HG03108 (cell line): Measurements from ENCODE around the gene ALLC.

Source experiments
- ATAC-seq: cut with Tn5 transposase; IDR thresholded peaks from one replicate; pipeline ENCODE4 v1.9.1; 2021; ENCODE audit warnings: moderate library complexity; ENCODE audit not compliant: unreplicated experiment

ALLC gene

GRCh38 chr2:3675687-3676086 is 17.7 kb downstream of the ALLC start:
- no peak for ATAC-seq

- ATAC-seq, result no peak
These were observed 19.4 kb downstream of the ALLC start for GRCh38 chr2:3677436-3677835.

DNA sequence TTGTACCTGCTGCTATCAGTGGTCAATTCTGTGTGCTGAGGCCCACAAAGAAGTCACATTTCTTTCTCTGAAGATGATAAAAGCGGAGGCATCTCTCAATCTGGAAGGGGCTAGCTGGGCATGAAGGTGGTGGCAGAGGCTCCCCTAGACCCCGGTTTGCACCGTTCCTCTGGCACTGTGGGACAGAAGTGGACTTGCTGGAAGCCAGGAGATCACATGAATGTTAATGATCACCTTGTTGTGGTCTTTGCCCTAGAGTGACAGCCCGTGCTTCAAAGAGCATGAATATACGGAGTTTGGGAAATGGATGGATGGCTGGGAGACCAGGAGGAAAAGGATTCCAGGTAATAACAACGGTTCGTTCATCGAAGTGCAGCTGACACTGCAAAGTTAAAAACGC is 20.2 kb downstream of the ALLC start:
- ATAC-seq, result no peak

- ATAC-seq, result no peak
These were observed 21.2 kb downstream of the ALLC start for GRCh38 chr2:3679180-3679579.

DNA sequence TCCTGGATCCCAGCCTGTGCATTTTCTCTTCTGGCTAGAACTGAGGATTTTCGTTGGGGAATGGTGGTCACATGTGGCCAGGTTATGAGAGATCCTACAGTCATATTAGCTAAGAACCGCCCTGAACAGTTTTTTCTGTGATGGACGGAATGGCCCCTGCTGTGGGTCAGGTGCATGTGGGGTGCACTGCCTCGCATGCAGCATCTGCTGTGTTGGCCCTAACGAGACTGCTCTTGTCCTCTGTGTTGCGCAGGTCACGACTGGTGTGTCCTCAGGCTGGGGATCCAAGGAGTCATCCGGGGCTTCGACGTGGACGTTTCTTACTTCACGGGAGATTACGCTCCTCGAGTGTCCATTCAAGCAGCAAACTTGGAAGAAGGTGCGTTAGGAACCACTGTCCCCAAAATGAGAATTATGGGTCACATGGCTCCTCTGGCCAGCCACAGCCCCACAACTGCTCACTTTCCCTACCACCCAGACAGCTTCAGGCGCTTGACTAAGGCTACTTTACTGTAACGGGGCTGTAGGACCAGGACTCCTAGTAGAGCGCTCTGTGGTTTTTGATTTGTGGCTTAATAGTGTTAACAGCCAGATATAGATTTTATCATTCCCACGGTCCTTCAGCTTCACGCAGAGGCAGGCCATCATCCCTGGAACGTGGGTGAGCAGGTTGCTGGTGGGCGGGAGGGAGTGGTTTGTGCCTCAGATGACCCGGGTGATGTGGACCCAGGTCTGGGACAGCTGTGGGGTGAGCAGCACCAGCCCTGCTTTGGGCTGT is 21.8 kb downstream of the ALLC start:
- no peak for ATAC-seq

DNA sequence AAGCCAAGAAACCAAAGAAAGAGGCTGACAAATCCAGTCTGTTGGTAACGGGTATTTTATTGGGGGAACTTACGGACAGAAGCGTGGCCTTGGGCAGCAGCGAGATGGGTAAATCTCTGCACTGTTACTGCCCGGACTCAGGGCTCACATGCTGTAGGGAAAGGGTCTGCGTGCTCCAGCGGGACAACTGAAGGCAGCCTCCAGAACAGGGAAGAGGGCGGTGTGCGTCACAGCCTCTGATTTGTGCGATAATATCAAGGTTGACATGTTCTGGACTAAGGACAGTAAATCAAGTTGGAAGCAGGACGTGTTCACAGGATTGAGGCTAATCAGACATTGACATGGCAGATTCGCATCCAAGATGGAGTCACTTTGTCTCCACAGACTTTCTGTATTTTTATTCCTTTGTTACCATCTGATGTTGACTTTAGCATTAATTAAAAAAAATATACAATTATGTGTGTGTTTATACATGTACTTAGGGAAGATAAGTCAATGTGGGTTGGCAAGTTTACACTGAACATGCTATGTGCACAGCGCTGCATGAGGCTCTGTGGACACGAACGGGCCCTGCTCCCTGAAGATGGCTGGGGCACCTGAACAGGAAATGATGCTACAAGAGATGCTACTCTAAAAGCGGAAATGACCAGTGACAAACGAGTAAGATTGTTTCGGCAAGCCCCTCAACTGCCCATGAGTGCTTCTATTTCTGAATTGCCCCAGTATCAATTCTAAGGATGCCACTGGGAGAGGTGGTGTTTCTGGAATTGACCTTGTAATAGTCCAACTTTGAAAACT is 22.7 kb downstream of the ALLC start:
- no peak for ATAC-seq

DNA sequence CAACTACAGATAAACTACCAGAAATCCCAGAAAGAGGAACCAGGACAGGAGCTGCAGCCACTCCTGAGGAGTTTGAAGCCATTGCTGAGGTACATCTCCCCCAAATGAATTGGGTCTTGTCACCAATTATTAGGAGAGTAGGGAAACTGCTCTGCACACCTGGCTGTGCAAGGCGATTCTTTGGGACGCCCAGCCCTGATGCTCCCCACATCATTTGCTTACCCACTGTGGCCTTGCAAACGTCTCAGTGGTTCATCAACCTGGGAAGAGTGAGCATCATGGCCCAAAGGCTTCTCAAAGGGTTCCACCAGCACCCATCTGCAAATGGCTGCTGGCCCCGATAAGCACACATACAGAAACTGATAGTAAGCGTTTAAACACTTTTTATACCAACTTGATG is 23.6 kb downstream of the ALLC start:
- no peak for ATAC-seq

DNA sequence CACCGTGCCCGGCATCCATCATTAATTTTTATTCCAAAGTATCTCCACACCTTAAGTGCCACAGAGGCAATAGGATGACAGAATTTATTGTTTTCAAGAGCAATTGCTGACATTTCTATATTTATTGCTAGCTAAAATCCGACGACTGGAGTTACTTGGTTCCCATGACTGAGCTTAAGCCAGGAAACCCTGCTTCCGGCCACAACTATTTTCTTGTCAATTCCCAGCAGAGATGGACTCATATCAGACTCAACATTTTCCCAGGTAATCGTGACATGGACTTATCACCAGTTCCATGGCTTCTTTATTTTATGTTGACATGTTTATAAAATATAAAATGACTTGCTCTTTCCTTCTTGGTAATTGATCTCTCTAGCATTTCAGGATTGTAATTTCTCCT is 24.8 kb downstream of the ALLC start:
- no peak for ATAC-seq

DNA sequence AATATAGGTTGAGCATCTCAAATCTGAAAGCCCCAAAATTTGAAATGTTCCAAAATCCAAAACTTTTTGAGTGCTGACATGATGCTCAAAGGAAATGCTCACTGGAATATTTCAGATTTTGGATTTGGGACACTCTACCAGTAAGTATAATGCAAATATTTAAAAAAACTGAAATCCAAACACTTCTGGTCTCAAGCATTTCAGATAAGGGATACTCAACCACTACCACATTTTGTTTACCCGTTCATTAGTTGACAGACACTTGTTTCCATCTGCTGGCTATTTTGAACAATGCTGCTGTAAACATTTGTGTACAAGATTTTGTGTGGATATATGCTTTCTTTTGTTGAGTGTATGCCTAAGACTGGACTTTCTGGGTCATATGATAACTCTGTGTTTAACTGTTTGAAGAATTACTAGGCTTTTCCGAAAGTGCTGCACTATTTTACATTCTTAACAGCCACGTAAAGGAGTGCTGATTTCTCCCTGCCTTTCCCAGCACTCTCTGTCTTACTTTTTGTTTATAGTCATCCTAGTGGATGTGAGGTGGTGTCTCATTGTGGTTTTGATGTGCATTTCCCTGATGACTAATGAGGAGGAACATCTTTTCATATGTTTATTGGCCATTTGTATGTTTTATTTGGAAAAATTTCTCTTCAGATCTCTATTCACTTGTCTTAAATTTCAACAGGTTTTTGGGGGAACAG is 25.9 kb downstream of the ALLC start:
- no peak for ATAC-seq

DNA sequence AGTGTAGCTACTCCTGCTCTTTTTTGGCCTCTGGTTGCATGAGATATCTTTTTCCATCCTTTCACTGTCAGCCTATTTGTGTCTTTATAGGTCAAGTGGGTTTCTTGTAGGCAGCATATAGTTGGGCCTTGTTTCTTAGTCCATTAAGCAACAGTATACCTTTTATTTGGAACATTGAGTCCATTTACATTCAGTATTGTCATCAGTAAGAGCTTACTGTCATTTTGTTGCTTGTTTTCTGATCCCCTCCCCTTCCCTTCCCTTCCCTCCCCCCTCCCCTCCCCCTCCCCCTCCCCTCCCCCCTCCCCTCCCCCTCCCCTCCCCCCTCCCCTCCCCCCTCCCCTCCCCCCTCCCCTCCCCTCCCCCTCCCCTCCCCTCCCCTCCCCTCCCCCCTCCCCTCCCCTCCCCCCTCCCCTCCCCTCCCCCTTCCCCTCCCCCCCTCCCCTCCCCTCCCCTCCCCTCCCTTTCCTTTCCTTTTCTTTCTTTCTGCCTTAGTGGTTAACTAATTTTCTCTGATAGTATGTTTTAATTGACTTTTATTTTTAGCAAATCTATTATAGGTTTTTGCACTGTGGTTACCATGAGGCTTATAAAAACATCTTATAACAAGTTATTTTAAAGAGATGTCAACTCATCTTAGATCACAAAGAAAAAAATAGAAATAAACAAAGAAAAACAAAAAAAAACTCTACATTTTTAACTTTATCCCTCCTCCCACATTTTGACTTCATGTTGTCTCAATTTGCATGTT is 32.2 kb downstream of the ALLC start:
- ATAC-seq, result no peak

GRCh38 chr2:3692375-3692774 is 34.4 kb downstream of the ALLC start:
- no peak for ATAC-seq

- no peak for ATAC-seq
These were observed 38.5 kb downstream of the ALLC start for GRCh38 chr2:3696545-3696944.

GRCh38 chr2:3701071-3701470 is 43.1 kb downstream of the ALLC start:
- ATAC-seq, result no peak

- ATAC-seq, result no peak
These were observed 45.3 kb downstream of the ALLC start, which contains the start of gene DCDC2C for GRCh38 chr2:3703236-3703756. Gene DCDC2C, plus strand, starts transcription at chr2:3703575. Its CDS starts 177 bp downstream, at chr2:3703752.

DNA sequence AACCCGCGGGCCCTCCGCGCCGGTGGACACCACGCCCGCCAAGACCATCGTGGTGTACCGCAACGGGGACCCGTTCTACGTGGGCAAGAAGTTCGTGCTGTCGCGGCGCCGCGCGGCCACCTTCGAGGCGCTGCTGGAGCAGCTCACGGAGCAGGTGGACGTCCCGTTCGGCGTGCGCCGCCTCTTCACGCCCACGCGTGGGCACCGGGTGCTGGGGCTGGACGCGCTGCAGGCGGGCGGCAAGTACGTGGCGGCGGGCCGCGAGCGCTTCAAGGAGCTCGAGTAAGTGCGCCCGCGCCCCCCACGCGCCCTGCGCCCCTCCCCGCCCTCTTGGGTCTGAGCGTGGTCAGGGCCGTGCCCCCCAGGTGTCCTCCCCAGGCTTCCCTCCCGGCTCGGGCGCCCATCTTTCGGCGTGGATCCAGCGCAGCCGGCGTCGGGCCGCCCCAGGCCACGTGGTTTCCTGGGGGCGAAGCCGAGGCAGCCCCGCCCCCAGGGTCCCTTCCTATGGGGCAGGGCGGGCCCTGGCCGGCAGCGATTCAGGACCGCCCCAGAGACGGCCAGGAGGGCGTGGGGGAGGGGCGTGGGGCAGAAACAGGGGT is 45.9 kb downstream of the ALLC start:
- ATAC-seq, result no peak

DNA sequence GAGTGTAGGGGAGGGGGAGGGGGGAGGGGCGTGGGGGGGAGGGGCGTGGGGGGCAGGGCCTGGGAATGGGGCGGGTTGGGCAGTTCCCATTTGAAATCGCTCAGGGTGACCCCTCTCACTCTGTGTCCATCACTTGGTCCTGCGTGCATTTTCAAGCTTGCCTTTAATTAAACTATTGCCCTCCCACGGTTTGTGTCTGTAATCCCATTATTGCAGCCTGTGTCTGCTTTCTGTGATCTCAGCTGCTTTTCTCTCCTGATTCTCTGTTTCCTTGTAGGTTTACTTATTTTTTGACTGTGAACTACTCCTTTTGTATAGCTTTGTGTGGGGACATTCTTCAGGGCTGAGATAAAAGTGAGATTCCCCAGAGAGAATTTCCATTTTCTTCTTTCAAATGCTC is 46.7 kb downstream of the ALLC start:
- ATAC-seq, result no peak

DNA sequence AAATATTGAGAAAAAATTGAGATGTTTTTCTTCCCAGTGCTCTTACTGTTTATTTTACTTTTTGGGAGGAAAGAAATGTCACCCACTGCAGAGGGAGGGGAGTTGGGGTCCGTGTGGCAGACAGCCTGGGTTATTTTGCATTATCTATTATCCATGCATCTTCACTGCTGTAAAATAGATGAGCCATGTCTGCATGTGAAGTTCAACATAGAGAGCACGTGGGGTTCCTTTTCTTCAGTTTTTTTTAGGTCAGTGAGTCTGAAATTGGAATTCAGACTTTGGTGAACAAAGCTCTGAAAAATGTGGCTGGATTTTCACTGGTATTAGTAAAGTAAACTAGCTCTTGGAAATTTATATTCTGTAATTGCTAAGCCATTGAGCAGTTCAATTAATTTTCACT is 47.8 kb downstream of the ALLC start:
- no peak for ATAC-seq

DNA sequence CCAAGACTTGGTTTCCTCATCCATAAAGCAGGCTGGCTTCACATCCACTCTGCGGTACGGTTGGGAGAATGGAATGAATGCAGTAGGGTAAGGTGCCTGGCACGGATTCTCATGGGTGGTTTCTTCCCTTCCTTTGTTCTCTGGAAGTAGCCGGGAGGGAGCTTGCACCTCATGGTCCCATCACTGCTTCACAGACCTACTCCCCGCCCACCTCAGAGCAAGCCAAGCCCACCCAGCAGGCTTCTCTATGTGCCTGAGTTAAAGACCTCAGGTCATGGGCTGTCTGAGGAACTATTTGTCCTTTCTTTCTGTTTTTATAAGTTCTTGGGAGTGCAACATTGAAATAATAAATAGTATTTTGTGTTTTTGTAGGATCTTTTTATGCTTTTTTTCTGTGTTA is 48.9 kb downstream of the ALLC start:
- ATAC-seq, result no peak

DNA sequence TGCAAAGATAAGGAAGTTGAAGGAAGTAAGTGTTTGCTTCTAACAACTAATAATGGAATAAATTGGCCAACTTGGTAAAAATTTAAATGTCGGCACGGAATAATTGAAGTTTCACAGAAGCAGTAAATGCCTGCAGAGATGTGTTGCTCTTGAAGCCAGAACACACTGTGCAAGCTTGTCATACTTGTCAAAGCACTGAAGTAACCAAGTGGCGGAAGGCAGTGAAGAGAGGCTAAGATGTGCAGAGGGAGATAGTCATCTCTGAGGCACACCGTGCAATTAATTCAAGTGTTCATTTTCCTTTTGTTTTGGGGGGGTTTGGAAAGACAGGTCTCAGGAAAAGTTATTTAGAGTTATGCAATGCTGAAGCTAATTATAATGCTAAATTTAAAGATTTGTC is 50.6 kb downstream of the ALLC start:
- no peak for ATAC-seq

DNA sequence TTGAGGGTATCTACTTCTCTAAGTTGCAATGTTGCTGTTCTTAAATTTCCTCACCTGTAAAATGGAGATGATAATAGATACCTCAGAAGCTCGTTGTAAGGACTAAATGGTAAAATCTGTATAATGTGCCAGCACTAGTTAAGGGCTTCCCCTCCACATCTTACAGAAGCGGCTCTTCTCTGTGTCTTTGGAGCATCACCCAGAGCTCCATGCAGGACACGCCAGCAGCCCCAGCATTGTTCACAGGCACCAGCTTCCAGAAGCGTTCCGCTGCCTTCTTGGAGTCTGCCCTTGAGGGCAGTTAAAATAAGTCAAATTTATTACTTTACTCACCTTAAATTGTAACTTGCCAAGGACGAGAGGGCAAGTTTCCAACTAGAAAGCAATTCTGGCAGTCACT is 51.2 kb downstream of the ALLC start:
- no peak for ATAC-seq
